Neural cell (in vitro differentiated cells): ENCODE results near the gene SLC24A3. TPM values are rescaled to one million over a fixed set of nuclear protein-coding genes. Genes with fewer than 3 reads are reported as not detected.

Experiments used
- H2AFZ ChIP-seq: fragments of 200-600, 300-800 bp; sonication (generic), shearing (Covaris generic); 2 replicates; pipeline ENCODE4 v1.6.0; 2014; ENCODE audit warnings: low read depth, mild to moderate bottlenecking, antibody characterized with exemption, low read length, moderate library complexity
- H3F3A ChIP-seq: fragments of 200-600 bp; shearing (Covaris generic); 2 replicates; pipeline ENCODE4 v1.6.1; 2016; ENCODE audit warnings: mild to moderate bottlenecking, moderate library complexity, mixed read lengths, antibody characterized with exemption, low read length; ENCODE audit not compliant: insufficient read depth, poor library complexity, severe bottlenecking
- H3K27ac ChIP-seq: fragments of 200-600, 300-800 bp; sonication (generic), shearing (Covaris generic); 2 replicates; pipeline ENCODE4 v1.5.1; 2014; ENCODE audit warnings: mild to moderate bottlenecking, low read length, moderate library complexity
- H3K27me3 ChIP-seq: fragments of 300-800, 200-600 bp; sonication (generic), shearing (Covaris generic); 2 replicates; pipeline ENCODE4 v1.6.0; 2014; ENCODE audit warnings: mild to moderate bottlenecking, low read depth, low read length, moderate library complexity; ENCODE audit not compliant: insufficient read depth
- H3K36me3 ChIP-seq: fragments of 300-800, 200-600 bp; sonication (generic), shearing (Covaris generic); 2 replicates; pipeline ENCODE4 v1.5.1; 2014; ENCODE audit warnings: mild to moderate bottlenecking, antibody characterized with exemption, low read length, moderate library complexity; ENCODE audit not compliant: insufficient read depth
- H3K4me2 ChIP-seq: fragments of 300-800, 200-600 bp; sonication (generic), shearing (Covaris generic); 2 replicates; pipeline ENCODE4 v1.6.0; 2014; ENCODE audit warnings: mild to moderate bottlenecking, low read length
- H3K4me3 ChIP-seq: fragments of 300-800, 200-600 bp; sonication (generic), shearing (Covaris generic); 2 replicates; pipeline ENCODE4 v1.5.1; 2014; ENCODE audit warnings: mild to moderate bottlenecking, low read length, moderate library complexity
- H3K79me2 ChIP-seq: fragments of 200-600 bp; shearing (Covaris generic); replicated peaks from 2 replicates; pipeline ENCODE4 v1.6.0; 2014; ENCODE audit warnings: mild to moderate bottlenecking, low read length, moderate library complexity; ENCODE audit not compliant: insufficient read depth
- H3K9ac ChIP-seq: fragments of 300-800, 200-600 bp; sonication (generic), shearing (Covaris generic); 2 replicates; pipeline ENCODE4 v1.6.1; 2016; ENCODE audit warnings: mild to moderate bottlenecking, low read length, mixed read lengths
- H3K9me2 ChIP-seq: fragments of 200-600 bp; shearing (Covaris generic); 2 replicates; pipeline ENCODE4 v1.6.1; 2016; ENCODE audit warnings: mild to moderate bottlenecking, low read length, mixed read lengths; ENCODE audit not compliant: insufficient read depth
- H3K9me3 ChIP-seq: fragments of 200-600, 300-800 bp; sonication (generic), shearing (Covaris generic); 2 replicates; pipeline ENCODE4 v1.6.1; 2016; ENCODE audit warnings: mild to moderate bottlenecking, mixed run types, low read length, moderate library complexity, mixed read lengths
- H4K20me1 ChIP-seq: fragments of 200-600 bp; shearing (Covaris generic); 2 replicates; pipeline ENCODE4 v1.6.1; 2016; ENCODE audit warnings: mild to moderate bottlenecking, mixed run types; ENCODE audit not compliant: insufficient read depth
- EP300 ChIP-seq: fragments of 450-650 bp; conservative IDR thresholded peaks from 2 replicates; pipeline ENCODE4 v1.6.1; 2014; ENCODE audit warnings: antibody characterized with exemption, mild to moderate bottlenecking, moderate library complexity; ENCODE audit not compliant: poor library complexity, severe bottlenecking
- EZH2 ChIP-seq: fragments of 200-600, 300-800 bp; shearing (Covaris generic), sonication (generic); IDR thresholded peaks from 2 replicates; pipeline ENCODE4 v1.6.1; 2014; ENCODE audit warnings: antibody characterized with exemption, low read length, borderline replicate concordance, mild to moderate bottlenecking; ENCODE audit not compliant: insufficient read depth, poor library complexity, severe bottlenecking
- MXI1 ChIP-seq: fragments of 450-650 bp; conservative IDR thresholded peaks from 2 replicates; pipeline ENCODE4 v1.6.1; 2014; ENCODE audit warnings: antibody characterized with exemption, mild to moderate bottlenecking; ENCODE audit not compliant: poor library complexity, severe bottlenecking
- POLR2AphosphoS5 ChIP-seq: IDR thresholded peaks from 2 replicates; pipeline ENCODE4 v1.6.1; 2012
- RAD21 ChIP-seq: fragments of 450-650 bp; conservative IDR thresholded peaks from 2 replicates; pipeline ENCODE4 v1.6.1; 2014; ENCODE audit warnings: antibody characterized with exemption, mild to moderate bottlenecking, moderate library complexity
- SMC3 ChIP-seq: fragments of 450-650 bp; conservative IDR thresholded peaks from 2 replicates; pipeline ENCODE4 v1.6.1; 2014; ENCODE audit warnings: antibody characterized with exemption, mild to moderate bottlenecking, moderate library complexity; ENCODE audit not compliant: poor library complexity
- TAF1 ChIP-seq: IDR thresholded peaks from 2 replicates; pipeline ENCODE4 v1.6.1; 2012; ENCODE audit warnings: low read depth
- polyA plus RNA-seq: library from polyadenylated mRNA; depleted of rRNA; stranded (reverse); fragments of >200 nt; gene quantifications from 2 replicates; pipeline ENCODE4 v1.2.3, GENCODE V29; 2014
- TF ChIP-seq, protein P1 (sequence below): fragments of 450-650 bp; IDR thresholded peaks from 2 replicates; pipeline ENCODE4 v1.5.1; 2014; ENCODE audit warnings: antibody characterized with exemption, mild to moderate bottlenecking, moderate library complexity; ENCODE audit not compliant: poor library complexity, severe bottlenecking
- TF ChIP-seq, protein P2 (sequence below): IDR thresholded peaks from 2 replicates; pipeline ENCODE4 v1.6.1; 2012; ENCODE audit warnings: borderline replicate concordance

Gene SLC24A3
- polyA plus RNA-seq, 1 donor from 2014 or later = 6.5 TPM

DNA sequence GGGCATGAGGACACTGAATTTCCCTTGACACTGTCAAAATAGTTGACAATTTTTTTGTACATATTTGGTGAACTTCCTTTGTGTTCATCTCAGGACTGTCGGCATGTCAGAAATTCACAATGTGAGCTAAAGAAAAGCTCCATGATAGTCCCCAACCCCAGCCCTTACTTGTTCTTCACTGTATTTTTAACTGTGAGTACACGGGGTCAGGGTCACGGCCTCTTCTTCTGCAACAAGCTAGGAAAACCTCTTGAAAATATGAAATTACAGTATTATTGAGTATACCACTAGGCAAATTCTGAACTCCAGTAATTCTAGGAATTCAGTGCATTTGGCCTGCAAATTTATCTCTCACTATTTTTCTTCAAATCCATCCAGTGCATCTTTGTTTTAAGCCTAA is 199.4 kb downstream of the SLC24A3 start:
- H3K4me3 ChIP-seq = no peak overlapping the region

DNA sequence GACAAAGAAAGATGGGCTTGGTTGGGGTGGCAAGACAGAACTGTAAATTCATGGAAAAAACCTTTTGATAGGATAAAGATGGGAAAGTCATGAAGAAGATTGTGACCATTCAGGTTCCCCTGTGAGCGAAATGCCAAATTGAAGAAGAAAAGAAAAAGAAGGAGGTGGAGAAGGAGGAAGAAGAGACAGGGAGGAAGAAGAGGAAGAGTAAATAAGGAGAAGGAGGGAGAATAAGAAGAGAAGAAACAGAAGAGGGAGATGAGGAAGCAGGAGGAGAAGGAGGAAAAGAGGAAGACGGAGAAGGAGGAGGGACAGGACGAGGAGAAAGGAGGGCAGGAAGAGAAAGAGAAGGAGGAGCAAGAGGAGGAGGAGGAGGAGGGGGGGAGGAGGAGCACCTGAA is 199.8 kb downstream of the SLC24A3 start:
- Histone ChIP-seq H3K4me2 (no peak overlapping the region), H3K27ac (no peak overlapping the region), H3K4me3 (no peak overlapping the region), H3K9me2 (no peaks in the 10 kb centered on the region), H3K9ac (no peak overlapping the region), H3K79me2 (no peaks in the 10 kb centered on the region), H3K27me3 (no peaks in the 10 kb centered on the region), H4K20me1 (no peaks in the 10 kb centered on the region), H2AFZ (no peak overlapping the region), H3K9me3 (no peaks in the 10 kb centered on the region), H3K36me3 (no peaks in the 10 kb centered on the region), H3F3A (no peaks in the 10 kb centered on the region)
- TF ChIP-seq EP300 (no peak), EZH2 (no peak), SMC3 (no peak), MXI1 (no peak)

More for the DNA sequence above, 199.4 kb downstream of the SLC24A3 start:
- H3K9ac ChIP-seq = no peak overlapping the region
- H3F3A ChIP-seq = no peaks in the 10 kb centered on the region
- no peaks in the 10 kb centered on the region for H3K9me2 ChIP-seq
- no peaks in the 10 kb centered on the region for H3K36me3 ChIP-seq
- H2AFZ ChIP-seq = no peak overlapping the region
- no peaks in the 10 kb centered on the region for H3K79me2 ChIP-seq
- H3K27me3 ChIP-seq = no peaks in the 10 kb centered on the region
- H3K4me2 ChIP-seq = no peak overlapping the region
- no peak overlapping the region for H3K27ac ChIP-seq
- H4K20me1 ChIP-seq = no peaks in the 10 kb centered on the region
- TF ChIP-seq RAD21 (no peak), SMC3 (no peak), EP300 (no peak)
- TF ChIP-seq, protein P1, sequence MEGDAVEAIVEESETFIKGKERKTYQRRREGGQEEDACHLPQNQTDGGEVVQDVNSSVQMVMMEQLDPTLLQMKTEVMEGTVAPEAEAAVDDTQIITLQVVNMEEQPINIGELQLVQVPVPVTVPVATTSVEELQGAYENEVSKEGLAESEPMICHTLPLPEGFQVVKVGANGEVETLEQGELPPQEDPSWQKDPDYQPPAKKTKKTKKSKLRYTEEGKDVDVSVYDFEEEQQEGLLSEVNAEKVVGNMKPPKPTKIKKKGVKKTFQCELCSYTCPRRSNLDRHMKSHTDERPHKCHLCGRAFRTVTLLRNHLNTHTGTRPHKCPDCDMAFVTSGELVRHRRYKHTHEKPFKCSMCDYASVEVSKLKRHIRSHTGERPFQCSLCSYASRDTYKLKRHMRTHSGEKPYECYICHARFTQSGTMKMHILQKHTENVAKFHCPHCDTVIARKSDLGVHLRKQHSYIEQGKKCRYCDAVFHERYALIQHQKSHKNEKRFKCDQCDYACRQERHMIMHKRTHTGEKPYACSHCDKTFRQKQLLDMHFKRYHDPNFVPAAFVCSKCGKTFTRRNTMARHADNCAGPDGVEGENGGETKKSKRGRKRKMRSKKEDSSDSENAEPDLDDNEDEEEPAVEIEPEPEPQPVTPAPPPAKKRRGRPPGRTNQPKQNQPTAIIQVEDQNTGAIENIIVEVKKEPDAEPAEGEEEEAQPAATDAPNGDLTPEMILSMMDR = no peak
- TF ChIP-seq, protein P2, sequence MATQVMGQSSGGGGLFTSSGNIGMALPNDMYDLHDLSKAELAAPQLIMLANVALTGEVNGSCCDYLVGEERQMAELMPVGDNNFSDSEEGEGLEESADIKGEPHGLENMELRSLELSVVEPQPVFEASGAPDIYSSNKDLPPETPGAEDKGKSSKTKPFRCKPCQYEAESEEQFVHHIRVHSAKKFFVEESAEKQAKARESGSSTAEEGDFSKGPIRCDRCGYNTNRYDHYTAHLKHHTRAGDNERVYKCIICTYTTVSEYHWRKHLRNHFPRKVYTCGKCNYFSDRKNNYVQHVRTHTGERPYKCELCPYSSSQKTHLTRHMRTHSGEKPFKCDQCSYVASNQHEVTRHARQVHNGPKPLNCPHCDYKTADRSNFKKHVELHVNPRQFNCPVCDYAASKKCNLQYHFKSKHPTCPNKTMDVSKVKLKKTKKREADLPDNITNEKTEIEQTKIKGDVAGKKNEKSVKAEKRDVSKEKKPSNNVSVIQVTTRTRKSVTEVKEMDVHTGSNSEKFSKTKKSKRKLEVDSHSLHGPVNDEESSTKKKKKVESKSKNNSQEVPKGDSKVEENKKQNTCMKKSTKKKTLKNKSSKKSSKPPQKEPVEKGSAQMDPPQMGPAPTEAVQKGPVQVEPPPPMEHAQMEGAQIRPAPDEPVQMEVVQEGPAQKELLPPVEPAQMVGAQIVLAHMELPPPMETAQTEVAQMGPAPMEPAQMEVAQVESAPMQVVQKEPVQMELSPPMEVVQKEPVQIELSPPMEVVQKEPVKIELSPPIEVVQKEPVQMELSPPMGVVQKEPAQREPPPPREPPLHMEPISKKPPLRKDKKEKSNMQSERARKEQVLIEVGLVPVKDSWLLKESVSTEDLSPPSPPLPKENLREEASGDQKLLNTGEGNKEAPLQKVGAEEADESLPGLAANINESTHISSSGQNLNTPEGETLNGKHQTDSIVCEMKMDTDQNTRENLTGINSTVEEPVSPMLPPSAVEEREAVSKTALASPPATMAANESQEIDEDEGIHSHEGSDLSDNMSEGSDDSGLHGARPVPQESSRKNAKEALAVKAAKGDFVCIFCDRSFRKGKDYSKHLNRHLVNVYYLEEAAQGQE = no peak
- no peaks in the 10 kb centered on the region for H3K9me3 ChIP-seq

DNA sequence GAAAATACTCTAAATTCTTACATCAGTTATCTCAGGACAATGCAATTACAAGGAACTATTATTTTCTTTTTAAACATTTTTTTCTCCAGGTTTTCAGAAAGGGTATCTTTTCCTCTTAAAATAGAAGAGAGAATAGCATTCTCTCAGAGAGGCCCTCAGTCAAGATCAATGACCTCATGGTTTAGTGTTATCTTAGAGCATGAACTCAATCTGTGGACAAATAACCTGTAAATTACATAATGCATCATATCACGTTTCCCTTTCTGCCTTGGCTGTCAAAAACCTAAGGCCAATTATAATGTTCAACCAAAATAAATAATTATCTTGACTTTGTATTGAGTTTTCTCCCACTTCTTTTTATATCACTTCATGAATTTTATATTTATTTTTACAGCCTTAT is 202.2 kb downstream of the SLC24A3 start:
- Histone ChIP-seq H3K4me3 (no peak overlapping the region), H3K9me2 (no peaks in the 10 kb centered on the region), H3K36me3 (no peaks in the 10 kb centered on the region), H3K79me2 (no peaks in the 10 kb centered on the region), H3K4me2 (no peak overlapping the region), H4K20me1 (no peaks in the 10 kb centered on the region), H2AFZ (no peak overlapping the region), H3K27ac (no peak overlapping the region), H3K9ac (no peak overlapping the region), H3F3A (no peaks in the 10 kb centered on the region), H3K9me3 (no peaks in the 10 kb centered on the region), H3K27me3 (no peaks in the 10 kb centered on the region)
- no peak for TF ChIP-seq MXI1
- no peak for TF ChIP-seq POLR2AphosphoS5
- no peak for TF ChIP-seq EZH2
- TF ChIP-seq SMC3 = no peak
- TF ChIP-seq, protein P2 = no peak
- TF ChIP-seq, protein P1 = no peak
- no peak for TF ChIP-seq EP300
- TF ChIP-seq RAD21 = no peak
- TF ChIP-seq TAF1 = no peak
